Osteoblast (primary cell): ENCODE data around the gene ADIPOR2. TPM values are rescaled to one million over a fixed set of nuclear protein-coding genes. Genes with fewer than 3 reads are reported as not detected.
"Not testable (repeated sequence)": the region's sequence is repeated elsewhere in the genome, so short reads cannot be mapped to it uniquely, and the experiment has no call there.

Experiments used
- DNase-seq: peaks from one replicate; pipeline ENCODE4 v3.0.0; 2011; ENCODE audit warnings: low spot score, mixed read lengths; ENCODE audit not compliant: insufficient read length; ENCODE audit errors: missing footprints
- H2AFZ ChIP-seq: 2 replicates; pipeline ENCODE4 v1.6.0; 2011; ENCODE audit warnings: mild to moderate bottlenecking, low read length
- H3K27ac ChIP-seq: 2 replicates; pipeline ENCODE4 v1.5.1; 2011; ENCODE audit warnings: mild to moderate bottlenecking, low read depth, low read length, moderate library complexity
- H3K27me3 ChIP-seq: 2 replicates; pipeline ENCODE4 v1.6.0; 2012; ENCODE audit warnings: mild to moderate bottlenecking, control low read depth, inconsistent platforms, low read length, moderate library complexity; ENCODE audit not compliant: insufficient read depth
- H3K36me3 ChIP-seq: 2 replicates; pipeline ENCODE4 v1.5.1; 2011; ENCODE audit warnings: mild to moderate bottlenecking, low read length, control low read depth, moderate library complexity; ENCODE audit not compliant: insufficient read depth
- H3K4me1 ChIP-seq: 2 replicates; pipeline ENCODE4 v1.5.1; 2011; ENCODE audit warnings: mild to moderate bottlenecking, low read length, control low read depth, moderate library complexity; ENCODE audit not compliant: insufficient read depth
- H3K4me2 ChIP-seq: 2 replicates; pipeline ENCODE4 v1.6.0; 2011; ENCODE audit warnings: mild to moderate bottlenecking, low read length; ENCODE audit not compliant: insufficient read depth
- H3K4me3 ChIP-seq: fragments of 200-600 bp; sonication (generic); 3 replicates; pipeline ENCODE4 v1.5.1; 2012; ENCODE audit warnings: mild to moderate bottlenecking, low read length, inconsistent platforms; ENCODE audit not compliant: insufficient read depth
- H3K79me2 ChIP-seq: 2 replicates; pipeline ENCODE4 v1.6.0; 2012; ENCODE audit warnings: mild to moderate bottlenecking, low read length, control low read depth, inconsistent platforms; ENCODE audit not compliant: insufficient read depth
- H3K9me3 ChIP-seq: 2 replicates; pipeline ENCODE4 v1.5.1; 2011; ENCODE audit warnings: low read depth, low read length, control low read depth
- H4K20me1 ChIP-seq: 2 replicates; pipeline ENCODE4 v1.6.0; 2012; ENCODE audit warnings: mild to moderate bottlenecking, low read length, control low read depth; ENCODE audit not compliant: insufficient read depth
- CTCF ChIP-seq: IDR thresholded peaks from 2 replicates; pipeline ENCODE4 v1.5.1; 2011; ENCODE audit warnings: mild to moderate bottlenecking, low read depth, low read length, moderate library complexity; ENCODE audit errors: extremely low read depth
- total RNA-seq: library from RNA; depleted of rRNA; stranded (reverse); fragments of >200 nt; gene quantifications from 2 replicates; pipeline ENCODE4 v1.2.3, GENCODE V29; 2012

The ADIPOR2 gene
- total RNA-seq, 1 donor = 32.2 TPM

DNA sequence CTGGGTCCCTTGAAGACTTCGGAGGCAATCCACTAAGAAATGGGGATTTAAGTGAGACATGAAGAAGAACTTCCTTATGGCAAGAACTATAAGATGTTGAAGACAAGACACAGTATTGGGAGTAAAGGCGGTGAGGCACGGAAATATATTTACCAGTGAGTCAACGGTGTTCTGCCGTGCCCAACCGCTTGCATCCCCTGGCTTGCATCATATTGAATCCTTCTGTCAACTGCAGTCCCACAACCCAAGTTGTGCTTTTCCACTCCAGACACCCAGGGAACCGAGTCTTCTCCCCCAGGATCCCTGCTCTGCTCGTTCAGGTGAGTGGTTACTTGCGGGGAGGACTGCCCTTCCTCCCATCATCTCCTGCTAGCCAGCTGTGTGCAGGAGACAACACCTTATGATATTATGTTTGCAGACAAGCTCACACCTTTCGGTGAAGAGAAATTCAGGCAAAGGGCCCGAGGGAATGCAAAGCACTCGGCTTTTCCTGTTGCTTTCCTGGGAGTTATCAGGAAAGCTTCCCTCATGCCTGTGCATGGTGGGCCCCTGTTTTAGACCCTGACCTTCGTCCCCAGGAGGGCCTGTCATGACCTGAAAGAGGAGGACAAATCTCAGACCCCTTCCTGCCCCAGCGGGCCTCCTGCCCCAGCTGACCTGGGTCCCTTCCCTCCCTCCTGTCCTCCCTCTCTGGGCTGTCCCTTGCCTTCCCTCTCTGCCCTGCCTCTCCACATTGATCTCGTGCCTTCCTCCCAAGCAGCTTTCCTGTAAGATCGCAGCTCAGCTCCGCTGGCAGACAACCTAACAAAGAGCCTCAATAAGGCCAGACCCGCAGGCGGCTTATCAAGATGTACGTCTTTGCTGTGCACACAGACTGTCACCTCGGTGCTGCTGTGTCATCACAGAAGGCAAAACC, 125.2 kb downstream of the ADIPOR2 start:
- no peak overlapping the region for H3K4me2 ChIP-seq
- TF ChIP-seq CTCF = no peak
- H3K36me3 ChIP-seq = no peaks in the 10 kb centered on the region
- no peak overlapping the region for H3K27ac ChIP-seq
- no peak overlapping the region for H3K4me3 ChIP-seq
- H4K20me1 ChIP-seq = no peaks in the 10 kb centered on the region
- DNase-seq = no peak
- H3K9me3 ChIP-seq = no peaks in the 10 kb centered on the region
- H3K4me1 ChIP-seq = no peaks in the 10 kb centered on the region
- peaks cover 54% of the 10 kb centered on the region for H3K27me3 ChIP-seq
- H2AFZ ChIP-seq = no peak overlapping the region
- no peaks in the 10 kb centered on the region for H3K79me2 ChIP-seq

DNA sequence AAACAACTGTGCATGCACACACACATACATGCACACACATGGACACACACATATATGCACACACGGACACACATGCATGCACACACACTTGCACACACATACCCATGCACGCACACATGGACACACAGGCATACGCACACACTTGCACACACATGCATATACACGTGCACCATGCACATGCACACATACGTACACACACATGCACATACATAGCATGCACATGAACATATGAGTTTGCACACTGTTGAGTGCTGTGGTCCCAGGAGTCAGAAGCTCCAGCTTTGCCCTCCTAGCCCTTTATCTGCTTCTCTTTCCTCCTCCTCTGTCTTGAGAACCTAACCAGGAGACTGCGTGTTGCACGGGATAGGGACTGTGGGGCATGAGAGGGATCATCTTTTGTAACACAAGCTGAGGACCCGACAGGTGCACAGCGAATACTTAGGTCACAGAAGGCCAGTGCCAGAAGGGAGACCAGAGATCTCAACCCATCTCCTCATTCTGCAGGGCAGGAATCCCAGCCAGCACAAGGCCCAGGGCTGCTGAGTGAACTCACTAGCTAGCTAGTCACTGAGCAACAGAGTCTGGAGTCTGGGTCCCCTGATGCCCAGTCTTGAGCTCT, 126.0 kb downstream of the ADIPOR2 start:
- Histone ChIP-seq H2AFZ (no peak overlapping the region), H4K20me1 (no peaks in the 10 kb centered on the region), H3K4me2 (no peak overlapping the region), H3K27ac (no peak overlapping the region), H3K27me3 (peaks cover 62% of the 10 kb centered on the region), H3K4me3 (no peak overlapping the region), H3K9me3 (no peaks in the 10 kb centered on the region), H3K4me1 (no peaks in the 10 kb centered on the region), H3K36me3 (no peaks in the 10 kb centered on the region), H3K79me2 (no peaks in the 10 kb centered on the region)
- no peak for TF ChIP-seq CTCF
- DNase-seq = no peak

DNA sequence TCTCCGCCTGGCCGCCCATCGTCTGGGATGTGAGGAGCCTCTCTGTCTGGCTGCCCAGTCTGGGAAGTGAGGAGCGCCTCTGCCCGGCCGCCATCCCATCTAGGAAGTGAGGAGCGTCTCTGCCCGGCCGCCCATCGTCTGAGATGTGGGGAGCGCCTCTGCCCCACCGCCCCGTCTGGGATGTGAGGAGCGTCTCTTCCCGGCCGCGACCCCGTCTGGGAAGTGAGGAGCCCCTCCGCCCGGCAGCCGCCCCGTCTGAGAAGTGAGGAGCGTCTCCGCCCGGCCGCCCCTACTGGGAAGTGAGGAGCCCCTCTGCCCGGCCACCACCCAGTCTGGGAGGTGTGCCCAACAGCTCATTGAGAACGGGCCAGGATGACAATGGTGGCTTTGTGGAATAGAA, 127.1 kb downstream of the ADIPOR2 start:
- not testable (repeated sequence) for H2AFZ ChIP-seq, H3K4me1 ChIP-seq, H3K4me2 ChIP-seq, H3K4me3 ChIP-seq, H3K27ac ChIP-seq, H3K79me2 ChIP-seq, H4K20me1 ChIP-seq, DNase-seq, H3K9me3 ChIP-seq, H3K36me3 ChIP-seq
- H3K27me3 ChIP-seq = peaks cover 73% of the 10 kb centered on the region

- Histone ChIP-seq H3K4me2 (no peak overlapping the region), H3K4me1 (no peaks in the 10 kb centered on the region), H3K36me3 (no peaks in the 10 kb centered on the region), H3K27me3 (peaks cover 78% of the 10 kb centered on the region), H2AFZ (no peak overlapping the region), H3K79me2 (no peaks in the 10 kb centered on the region), H3K4me3 (no peak overlapping the region), H3K9me3 (no peaks in the 10 kb centered on the region), H3K27ac (no peak overlapping the region), H4K20me1 (no peaks in the 10 kb centered on the region)
- no peak for DNase-seq
- no peak for TF ChIP-seq CTCF
Measured at GRCh38 chr12:1819050-1819449, 128.2 kb downstream of the ADIPOR2 start.
